Activated T-cell treated with anti-CD3 and anti-CD28 coated beads for 4 hours (primary cell): ENCODE measurements around the gene TEX44.
A peak's percentile ranks its signal among the peaks of the same experiment; 100 is the strongest.

Experiments used
- DNase-seq: peaks from one replicate; pipeline ENCODE4 v3.0.0-alpha.2; 2020

TEX44 gene

DNA sequence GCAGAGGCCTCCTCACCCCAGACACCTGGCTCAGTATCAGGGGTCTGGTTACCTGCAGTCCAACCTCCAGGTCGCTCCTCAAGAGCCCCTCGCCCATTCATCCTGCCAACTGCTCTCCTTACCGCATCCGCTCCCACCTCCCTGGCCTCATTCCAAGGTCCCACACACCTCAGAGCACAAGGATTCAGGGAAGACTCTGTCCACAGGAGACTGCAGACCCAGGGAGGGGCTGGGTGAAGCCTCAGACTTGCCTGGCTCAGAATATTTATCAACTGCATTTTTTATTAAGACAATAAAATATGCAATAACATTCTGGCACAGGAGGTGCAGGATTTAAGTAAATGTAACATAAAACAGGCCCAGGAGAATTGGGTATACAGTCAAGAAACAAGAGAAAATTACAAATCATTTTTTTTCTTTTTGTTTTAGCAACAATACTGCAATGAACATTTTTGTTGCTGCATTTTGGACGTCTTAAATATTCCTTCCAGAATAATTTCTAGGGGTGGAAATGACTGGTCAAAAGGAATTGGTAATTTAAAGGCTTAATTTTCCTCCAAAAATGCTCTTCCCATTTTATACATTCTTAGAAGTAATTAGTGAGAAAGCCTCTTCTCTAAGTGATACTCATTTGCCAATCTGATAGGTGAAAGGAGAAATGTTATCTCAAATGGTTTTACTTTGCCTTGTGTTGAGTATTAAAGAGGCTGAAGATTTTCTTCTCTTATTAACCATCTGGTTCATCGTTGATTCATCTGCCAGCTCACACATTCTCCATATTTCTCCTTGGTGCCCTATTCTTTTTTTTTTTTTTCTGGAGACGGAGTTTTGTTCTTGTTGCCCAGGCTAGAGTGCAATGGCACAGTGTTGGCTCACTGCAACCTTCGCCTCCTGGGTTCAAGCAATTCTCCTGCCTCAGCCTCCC is 42.5 kb downstream of the TEX44 start:
- DNase-seq = no peak

DNA sequence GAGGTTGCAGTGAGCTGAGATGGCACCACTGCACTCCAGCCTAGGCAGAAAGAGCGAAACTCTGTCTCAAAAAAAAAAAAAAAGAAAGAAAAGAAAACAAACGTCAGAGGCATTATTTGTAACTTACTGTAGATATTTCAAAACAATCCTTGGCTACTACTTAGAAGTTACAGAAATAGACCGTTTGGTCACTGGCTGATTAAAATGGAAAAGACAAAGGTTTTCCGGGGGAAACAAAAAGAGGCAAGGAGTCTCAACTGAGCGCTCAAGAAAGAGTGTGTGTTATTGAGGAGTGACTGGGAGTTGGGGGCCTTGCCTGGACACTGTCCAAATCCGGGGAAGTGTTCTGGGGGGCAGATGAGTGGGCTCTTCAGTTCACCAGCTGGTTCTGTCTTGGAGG is 47.6 kb downstream of the TEX44 start:
- DNase-seq = no peak

DNA sequence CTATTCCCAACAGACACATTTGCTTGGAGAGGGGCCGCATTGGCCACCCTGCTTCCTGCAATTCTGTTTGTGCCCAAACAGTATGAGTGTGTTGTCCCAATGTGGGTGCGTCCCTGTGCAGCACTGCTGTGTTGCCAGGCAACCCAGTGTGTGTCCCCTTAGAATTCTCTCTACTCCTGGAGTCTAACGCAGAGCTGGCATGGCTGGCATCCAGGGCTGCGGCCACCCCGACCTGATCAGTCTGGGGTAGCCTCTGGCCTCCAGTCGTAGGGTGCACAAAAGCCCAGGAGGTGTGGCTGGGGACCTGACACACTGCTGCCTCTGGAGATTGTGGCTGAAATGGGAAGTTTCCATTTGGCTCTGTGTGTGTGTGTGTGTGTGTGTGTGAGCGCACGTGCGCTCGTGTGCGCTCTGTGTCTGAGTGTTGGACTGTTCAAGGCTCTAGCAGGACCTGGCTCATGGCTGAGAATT is 48.0 kb downstream of the TEX44 start:
- DNase-seq = no peak

DNA sequence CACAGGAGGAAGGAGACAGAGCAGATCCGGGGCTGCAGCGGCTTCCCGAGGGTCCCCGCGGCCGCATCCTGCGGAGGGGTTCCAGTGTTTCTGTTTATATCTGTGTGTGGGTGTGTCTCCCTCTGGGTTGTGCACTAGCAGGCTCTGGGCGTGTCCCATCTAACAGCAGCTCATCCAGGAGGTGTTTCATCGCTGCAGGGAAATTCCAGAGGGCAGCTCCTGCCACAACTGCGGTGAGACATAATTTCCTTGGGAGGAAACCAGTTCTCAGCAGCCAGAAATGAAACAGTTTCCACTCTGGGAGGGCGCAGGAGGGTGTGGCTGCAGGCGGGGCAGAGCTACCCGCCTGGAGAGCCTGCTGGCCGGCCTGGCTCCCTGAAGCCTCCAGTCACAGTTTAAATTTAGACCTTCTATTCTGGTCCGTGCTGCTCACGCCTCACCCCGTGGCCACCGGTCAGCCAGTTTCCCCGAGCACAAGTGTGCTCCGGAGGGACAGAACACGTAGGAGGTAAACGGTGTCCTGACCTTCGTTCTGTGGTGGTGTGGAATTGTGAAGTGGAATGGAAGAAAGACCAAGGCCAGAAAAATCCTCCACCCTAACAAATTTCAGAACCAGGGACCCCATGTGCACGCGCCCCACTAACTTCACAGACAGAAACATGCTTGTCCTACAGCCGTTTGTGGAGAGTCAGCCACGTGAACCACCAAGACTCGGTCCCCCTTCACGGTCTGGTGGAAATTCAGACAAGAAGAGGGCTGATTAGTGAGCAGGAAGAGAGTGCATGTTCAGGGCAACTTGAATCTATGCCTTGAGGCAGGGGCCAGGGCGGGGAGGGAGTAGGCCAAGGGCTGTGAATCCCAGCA is 50.2 kb downstream of the TEX44 start:
- peak; percentile 42 for DNase-seq

DNA sequence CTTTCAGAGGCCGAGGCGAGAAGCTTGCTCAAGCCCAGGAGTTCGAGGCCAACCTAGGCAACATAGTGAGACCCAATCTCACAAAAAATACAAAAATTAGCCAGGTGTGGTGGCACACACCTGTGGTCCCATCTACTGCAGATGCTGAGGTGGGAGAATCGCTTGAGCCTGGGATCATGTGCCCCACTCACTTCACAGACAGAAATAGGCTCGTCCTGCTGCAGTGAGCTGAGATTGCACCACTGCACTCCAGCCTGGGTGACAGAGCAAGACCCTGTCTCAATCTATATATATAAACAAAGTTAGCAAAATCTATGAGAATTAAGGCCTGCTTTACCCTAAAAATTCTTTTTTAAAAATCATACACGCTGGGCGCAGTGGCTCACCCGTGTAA is 50.8 kb downstream of the TEX44 start:
- DNase-seq = no peak
